Measurements from ENCODE around the gene CACNA1B.
"Not testable (repeated sequence)": the region's sequence is repeated elsewhere in the genome, so short reads cannot be mapped to it uniquely, and the experiment has no call there.

Gene CACNA1B

DNA sequence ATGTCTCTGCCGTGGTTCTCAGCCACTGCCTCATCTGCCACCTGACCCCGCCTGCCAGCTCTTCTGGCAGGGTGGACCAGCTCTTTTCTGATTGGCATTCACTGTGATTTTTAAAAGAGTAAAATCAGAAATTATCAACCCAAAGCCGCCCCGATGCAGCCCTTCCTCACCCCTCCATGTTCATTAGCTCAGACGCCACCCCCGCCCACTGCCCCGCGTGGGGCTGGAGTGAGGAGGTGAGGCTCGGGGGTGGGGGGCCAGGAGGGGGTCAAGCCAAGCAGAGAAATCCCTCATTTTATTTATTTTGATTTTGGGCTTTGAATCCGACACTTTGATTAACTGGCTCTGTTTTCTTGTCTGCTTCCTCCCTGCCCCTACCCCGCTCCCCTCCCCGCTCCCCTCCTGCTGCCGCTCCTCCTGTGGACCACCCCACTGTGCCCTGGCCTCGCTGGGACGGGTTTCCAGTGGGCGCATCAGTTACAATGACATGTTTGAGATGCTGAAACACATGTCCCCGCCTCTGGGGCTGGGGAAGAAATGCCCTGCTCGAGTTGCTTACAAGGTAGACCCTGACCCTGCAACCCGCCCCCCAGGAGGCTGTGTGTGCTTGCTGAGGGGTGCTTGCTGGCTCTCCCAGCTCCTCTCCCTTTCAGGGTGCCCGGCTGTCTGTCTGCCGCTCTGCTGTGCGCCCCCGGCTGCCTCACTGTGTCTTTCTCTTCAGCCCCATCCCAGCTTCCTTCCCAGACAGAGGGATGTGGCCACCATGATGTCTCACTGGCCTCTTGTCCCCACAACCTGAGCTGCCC is 224.9 kb downstream of the CACNA1B start:
- no peak for DNase-seq

DNA sequence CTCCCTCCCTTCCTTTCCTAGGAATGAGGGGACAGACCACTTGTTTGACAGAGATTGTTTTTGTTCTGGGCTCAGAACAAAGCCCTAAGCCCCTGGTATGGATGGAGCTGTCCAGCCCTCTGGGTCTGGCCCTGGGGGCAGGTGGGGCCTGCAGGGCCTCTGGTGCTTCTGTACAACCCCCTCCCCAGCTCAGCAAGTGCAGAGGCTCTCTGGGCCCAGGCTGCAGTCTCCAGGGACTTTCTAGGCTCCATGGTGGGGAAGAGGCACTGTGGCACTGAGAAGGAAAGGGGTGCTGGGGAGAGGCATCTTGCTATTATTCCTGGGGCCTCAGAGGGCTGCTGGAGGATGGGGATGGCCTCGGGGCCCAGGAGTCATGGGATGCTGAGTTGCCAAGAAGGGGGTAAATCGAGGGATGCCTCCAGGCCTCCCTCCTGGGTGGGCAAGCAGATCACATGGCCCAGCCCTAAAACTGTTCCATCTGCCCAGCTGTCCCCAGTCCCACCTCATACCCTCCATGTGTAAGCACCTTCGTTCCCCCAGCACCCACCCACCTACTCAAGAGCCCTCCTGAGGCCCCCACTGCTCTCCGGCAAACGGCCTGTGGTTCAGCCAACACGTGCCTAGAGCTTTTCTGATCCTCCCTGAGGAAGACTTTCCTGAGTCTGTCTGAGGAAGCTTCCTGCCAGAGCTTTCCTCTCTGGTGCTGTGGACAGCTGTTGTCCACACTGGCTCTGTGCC is 225.7 kb downstream of the CACNA1B start:
- DNase-seq: no peak

DNA sequence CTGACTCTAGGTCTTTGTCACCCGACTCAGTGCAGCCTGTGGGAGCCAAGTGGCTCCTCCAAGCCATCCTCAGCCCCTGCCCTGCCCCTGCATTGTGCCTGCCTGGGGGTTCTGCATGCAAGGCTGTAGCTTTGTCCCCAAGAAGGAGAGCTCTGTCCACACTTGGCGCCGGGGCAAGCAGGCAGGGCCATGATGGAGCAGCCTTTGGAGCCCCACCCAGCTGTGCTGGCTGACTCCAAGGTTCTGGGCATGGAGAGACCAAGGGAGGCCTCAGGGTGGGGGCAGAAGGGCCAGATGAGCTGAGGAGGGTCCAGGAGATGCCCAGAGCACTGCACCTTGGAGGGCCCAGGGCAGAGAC is 226.2 kb downstream of the CACNA1B start:
- no peak for DNase-seq

DNA sequence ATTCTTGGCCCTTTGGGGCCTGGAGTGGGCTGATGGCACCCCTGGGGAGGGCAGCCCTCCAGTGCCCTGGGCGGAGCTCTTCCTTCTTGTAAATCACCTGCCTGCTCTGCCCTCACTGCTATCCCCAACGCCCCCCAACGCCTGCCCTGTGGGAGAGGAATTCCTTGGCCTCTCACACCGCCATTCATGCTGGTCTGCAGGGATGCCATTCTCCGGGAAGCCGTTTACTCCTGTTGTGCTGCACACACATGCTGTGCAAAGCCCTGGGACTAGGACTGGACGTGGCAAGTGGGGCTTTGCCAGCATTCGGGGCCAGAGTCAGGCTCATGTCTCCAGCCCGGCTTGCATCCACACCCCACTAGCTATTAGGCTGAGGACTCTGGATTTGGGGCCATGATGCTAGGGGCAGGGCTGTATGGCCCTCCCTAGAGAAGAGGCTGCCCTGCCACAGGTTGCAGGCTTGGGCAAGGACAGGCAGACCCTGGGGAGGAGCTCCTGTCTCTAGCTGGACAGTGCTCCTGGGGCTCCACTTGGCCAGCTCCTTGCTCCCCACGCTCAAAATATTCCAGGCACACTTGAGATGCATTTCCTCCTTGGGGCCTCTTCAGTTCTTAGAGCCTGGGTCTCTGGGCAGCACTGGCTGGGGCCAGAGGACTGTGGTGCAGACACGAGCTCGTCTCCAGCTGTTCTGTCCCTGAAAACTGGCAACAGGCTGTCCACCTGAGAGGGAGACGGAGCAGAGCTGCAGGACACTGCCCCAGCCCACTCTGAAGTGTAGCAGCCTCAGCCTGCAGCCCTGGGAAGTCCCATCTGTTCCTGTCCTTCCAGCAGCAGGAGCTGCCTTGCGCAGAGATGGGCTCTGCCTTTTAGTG is 226.9 kb downstream of the CACNA1B start:
- DNase-seq: no peak

DNA sequence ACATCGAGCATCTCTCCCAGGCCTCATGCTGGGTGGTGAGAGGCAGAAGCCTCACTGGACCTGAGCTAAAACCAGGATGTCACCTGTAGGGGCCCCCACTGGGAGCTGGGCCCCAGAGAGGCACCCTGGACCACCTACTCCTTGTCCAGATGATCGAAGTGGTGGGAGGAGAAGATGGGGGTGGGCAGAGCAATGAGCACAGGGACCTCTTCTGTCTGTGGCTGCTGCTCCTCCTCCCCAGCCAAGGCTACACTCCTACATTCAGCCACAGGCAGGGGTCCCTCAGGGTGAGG is 227.5 kb downstream of the CACNA1B start:
- no peak for DNase-seq

DNA sequence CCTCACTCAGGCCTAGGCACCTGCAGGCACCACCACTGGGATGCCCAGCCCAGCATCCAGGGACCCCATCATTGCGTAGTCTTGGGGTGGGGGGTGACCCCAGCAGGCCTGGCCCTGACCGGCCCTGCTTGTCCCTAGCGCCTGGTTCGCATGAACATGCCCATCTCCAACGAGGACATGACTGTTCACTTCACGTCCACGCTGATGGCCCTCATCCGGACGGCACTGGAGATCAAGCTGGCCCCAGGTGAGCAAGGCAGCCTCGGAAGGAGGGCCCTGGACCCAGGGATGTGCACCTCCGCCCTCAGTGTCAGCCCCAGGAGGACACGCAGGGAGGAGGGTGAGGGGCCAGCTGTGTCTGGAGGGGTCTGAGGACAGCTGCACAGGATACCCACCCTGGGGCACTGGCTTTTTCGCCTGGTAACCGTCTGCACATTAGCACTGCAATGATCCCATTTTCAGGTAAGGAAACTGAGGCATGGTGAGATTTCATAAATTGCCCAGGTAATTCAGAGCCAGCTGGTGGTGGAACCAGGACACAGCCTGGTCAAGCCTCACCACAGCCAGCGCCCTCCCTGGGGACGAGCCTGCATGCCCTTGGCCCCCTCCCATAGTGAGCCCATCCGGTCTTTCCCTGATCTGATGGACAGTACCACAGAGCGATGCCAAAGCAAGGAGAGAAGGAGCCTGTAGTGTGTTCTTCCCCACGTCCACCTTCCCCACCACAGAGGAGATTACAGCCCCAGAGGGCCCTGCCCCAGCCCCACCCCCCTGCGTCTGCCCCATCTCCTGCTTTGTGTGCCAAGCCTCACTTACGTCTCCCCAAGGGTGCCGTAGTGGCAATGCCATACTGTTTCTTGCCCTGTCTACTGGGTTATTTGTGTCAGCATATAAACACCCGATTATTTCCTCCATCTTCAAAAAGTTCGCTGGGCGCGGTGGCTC is 228.3 kb downstream of the CACNA1B start:
- no peak for DNase-seq

- DNase-seq: not testable (repeated sequence)
Observed at GRCh38 chr9:138107039-138107438, 229.5 kb downstream of the CACNA1B start.

DNA sequence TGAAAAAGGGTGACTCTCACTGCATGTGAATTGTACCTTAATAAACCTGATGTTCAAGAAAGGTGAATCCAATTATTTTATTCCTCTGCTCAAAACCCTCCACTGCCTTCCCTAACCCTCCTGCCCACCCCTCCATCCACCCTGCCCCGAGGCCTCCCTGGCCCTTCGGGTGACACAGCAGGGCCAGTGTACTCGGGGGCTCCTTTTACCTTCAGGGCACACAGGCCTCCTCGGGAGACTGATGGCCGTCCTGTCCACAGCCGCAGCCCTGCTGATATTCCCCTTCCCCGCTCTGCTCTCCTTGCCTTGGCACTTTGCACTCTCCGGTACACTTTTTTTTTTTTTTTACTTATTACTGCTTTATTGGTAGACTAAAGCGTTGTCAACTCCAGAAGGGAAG is 234.0 kb downstream of the CACNA1B start:
- no peak for DNase-seq

GRCh38 chr9:138112090-138112748 is 234.6 kb downstream of the CACNA1B start:
- no peak for DNase-seq

DNA sequence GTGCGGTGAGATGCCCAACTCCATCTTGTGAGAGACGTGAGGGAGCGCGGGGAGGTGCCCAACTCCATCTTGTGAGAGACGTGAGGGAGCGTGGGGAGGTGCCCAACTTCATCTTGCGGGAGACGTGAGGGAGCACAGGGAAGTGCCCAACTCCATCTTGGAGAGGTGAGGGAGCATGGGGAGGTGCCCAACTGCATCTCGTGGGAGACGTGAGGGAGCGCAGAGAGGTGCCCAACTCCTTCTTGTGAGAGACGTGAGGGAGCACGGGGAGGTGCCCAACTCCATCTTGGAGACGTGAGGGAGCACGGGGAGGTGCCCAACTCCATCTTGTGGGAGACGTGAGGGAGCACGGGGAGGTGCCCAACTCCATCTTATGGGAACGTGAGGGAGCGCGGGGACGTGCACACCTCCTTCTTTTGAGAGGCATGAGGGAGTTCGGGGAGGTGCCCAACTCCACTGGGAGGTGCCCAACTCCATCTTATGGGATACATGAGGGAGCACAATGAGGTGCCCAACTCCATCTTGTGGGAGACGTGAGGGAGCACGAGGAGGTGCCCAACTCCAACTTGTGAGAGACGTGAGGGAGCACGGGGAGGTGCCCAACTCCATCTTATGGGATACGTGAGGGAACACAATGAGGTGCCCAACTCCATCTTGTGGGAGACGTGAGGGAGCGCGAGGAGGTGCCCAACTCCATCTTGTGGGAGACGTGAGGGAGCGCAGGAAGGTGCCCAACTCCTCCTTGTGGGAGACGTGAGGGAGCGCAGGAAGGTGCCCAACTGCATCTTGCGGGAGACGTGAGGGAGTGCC is 235.4 kb downstream of the CACNA1B start:
- DNase-seq: no peak

DNA sequence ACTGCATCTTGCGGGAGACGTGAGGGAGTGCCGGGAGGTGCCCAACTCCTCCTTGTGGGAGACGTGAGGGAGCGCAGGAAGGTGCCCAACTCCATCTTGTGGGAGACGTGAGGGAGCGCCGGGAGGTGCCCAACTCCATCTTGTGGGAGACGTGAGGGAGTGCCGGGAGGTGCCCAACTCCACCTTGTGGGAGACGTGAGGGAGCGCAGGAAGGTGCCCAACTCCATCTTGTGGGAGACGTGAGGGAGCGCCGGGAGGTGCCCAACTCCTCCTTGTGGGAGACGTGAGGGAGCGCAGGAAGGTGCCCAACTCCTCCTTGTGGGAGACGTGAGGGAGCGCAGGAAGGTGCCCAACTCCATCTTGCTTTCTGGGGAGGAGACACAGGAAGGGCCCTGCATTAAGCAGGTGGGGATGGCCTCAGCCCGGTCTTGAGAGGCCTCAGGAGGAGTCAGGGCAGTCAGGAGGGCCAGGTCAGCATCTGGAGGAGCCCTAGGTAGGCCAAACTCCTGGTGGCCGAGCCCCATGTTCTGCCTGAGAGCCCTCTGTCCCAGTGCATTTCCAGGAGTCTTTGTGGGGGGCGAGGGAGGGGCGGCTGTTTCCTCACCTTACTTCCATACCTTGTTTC is 236.2 kb downstream of the CACNA1B start:
- not testable (repeated sequence) for DNase-seq

- DNase-seq: no peak
Observed at GRCh38 chr9:138114501-138115245, 237.1 kb downstream of the CACNA1B start.

- no peak for DNase-seq
Observed at GRCh38 chr9:138115506-138115905, 237.9 kb downstream of the CACNA1B start.

GRCh38 chr9:138116521-138116920 is 238.9 kb downstream of the CACNA1B start:
- no peak for DNase-seq

- no peak for DNase-seq
Observed at GRCh38 chr9:138117101-138117750, 239.6 kb downstream of the CACNA1B start.

DNA sequence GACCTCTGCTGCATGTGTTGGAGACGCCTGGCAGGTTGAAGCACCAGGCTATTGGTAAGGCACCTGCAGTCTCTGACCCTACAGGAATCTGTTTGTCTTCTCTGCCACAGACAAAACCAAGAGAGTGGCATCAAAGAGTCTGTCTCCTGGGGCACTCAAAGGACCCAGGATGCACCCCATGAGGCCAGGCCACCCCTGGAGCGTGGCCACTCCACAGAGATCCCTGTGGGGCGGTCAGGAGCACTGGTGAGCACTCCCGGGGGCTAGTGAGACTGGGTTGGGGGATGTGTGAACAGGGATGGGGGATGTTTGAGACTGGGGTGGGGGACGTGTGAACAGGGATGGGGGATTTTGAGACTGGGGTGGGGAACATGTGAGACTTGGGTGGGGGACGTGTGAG is 240.3 kb downstream of the CACNA1B start:
- DNase-seq: no peak

DNA sequence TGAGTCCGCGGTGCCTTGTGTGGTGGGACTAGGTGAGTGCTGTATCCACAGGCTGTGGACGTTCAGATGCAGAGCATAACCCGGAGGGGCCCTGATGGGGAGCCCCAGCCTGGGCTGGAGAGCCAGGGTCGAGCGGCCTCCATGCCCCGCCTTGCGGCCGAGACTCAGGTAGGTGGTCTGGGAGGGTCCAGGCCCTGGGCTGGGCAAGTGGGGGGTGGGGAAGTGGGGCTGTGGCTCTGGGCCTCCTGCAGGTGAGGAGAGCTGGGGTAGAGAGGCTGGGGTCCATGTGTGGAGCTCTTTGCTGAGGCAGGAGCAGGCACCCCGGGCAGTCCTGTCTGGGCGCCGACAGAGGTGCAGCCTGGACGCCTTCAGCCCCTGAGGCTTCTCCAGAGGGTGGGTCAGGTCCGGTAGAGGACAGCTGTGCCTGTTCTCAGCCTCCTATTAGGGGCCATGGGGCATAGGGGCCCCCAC is 241.1 kb downstream of the CACNA1B start:
- DNase-seq: no peak

- DNase-seq: no peak
Observed at GRCh38 chr9:138119202-138120027, 241.8 kb downstream of the CACNA1B start.
